Peyer's patch (tissue), 4 donors: ENCODE data around the gene LARP1B. TPM values are rescaled to one million over a fixed set of nuclear protein-coding genes. Genes with fewer than 3 reads are reported as not detected.
"Not testable (repeated sequence)": the region's sequence is repeated elsewhere in the genome, so short reads cannot be mapped to it uniquely, and the experiment has no call there.

Source experiments
- DNase-seq, 3 donors: peaks; one replicate each; pipeline ENCODE4 v3.0.0-alpha.2; 2017 to 2019
- H3K27ac ChIP-seq, 4 donors: fragments of 200-600 bp; sonication (generic); one replicate each; pipeline ENCODE4 v1.5.1; 2016 to 2019
- H3K27me3 ChIP-seq, 2 donors: fragments of 200-600 bp; sonication (generic); one replicate each; pipeline ENCODE4 v1.5.1; 2019
- H3K36me3 ChIP-seq, 3 donors: fragments of 200-600 bp; sonication (generic); one replicate each; pipeline ENCODE4 v1.5.1; 2016 to 2019
- H3K4me1 ChIP-seq, 4 donors: fragments of 200-600 bp; sonication (generic); one replicate each; pipeline ENCODE4 v1.5.1; 2016 to 2019
- H3K4me3 ChIP-seq, 4 donors: fragments of 200-600 bp; sonication (generic); 1 replicate in 3 of 4; 2 replicates in 1 of 4; pipeline ENCODE4 v1.5.1; 2016 to 2019; ENCODE audit warnings: mild to moderate bottlenecking in 1 of 4
- H3K9me3 ChIP-seq, 4 donors: fragments of 200-600 bp; sonication (generic); one replicate each; pipeline ENCODE4 v1.5.1; 2016 to 2019; ENCODE audit warnings: mild to moderate bottlenecking in 1 of 4
- CTCF ChIP-seq, 6 experiments: fragments of 450-650 bp in 4 of 6; fragments of 200-600 bp in 2 of 6; sonication (generic) in 1 of 6; IDR thresholded peaks; one replicate each; pipeline ENCODE4 v1.5.1; 2017 to 2019; ENCODE audit warnings: antibody characterized with exemption in 6 of 6, mild to moderate bottlenecking in 3 of 6, moderate library complexity in 1 of 6
- POLR2A ChIP-seq, 2 donors: fragments of 450-650 bp; IDR thresholded peaks; one replicate each; pipeline ENCODE4 v1.5.1; 2017; ENCODE audit warnings: antibody characterized with exemption in 2 of 2, mild to moderate bottlenecking in 2 of 2, moderate library complexity in 2 of 2
- total RNA-seq, 4 donors: library from RNA; depleted of rRNA; stranded (reverse); fragments of >200 nt; gene quantifications; one replicate each; pipeline ENCODE4 v1.1.0, GENCODE V29; 2016

Gene LARP1B
- total RNA-seq = 10 to 100 TPM; 36.3 to 61.9 (median 49.2) TPM

GRCh38 chr4:128060699-128061565, at the start of gene LARP1B:
TSS of gene LARP1B (plus strand) at chr4:128061312. CDS start at chr4:128074952, 13,640 bp downstream.
- peak within 1 kb of the TSS; percentile 96 to 100 (median 98) for H3K27ac ChIP-seq
- no peaks in the 10 kb centered on the region for H3K27me3 ChIP-seq
- peak; percentile 92 to 98 (median 98) for DNase-seq
- H3K4me3 ChIP-seq = peak within 1 kb of the TSS; percentile 56 to 91 (median 81)
- H3K9me3 ChIP-seq = no peaks in the 10 kb centered on the region
- no peaks in the 10 kb centered on the region for H3K36me3 ChIP-seq
- H3K4me1 ChIP-seq = peaks cover 0 to 14% (median 0%) of the 10 kb centered on the region in 4 donors
- TF ChIP-seq POLR2A (IDR thresholded peaks at IDR 0.05) = peak; percentile 91
- peak in 1 of 6 experiments; percentile 15 for TF ChIP-seq CTCF (IDR thresholded peaks at IDR 0.05)

DNA sequence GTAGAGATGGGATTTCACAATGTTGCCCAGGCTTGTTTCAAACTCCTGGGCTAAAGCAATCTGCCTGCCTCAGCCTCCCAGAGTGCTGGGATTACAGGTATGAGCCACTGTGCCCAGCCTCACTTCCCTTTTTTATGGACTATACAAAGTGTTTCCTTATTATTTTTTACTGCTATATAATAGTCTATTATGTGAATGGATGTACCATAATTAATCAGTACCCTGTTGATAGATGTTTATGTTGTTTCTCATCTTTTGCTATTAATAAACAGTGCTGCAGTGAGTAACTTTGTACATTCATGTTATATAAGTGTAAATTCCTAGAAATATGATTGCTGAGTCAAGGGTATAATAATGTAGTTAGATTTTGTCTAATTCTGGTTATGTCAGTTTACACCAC, 35.8 kb upstream of the LARP1B start:
- H3K36me3 ChIP-seq = peaks cover 0 to 74% (median 0%) of the 10 kb centered on the region in 3 donors
- H3K27me3 ChIP-seq = no peaks in the 10 kb centered on the region
- no peaks in the 10 kb centered on the region for H3K9me3 ChIP-seq
- no peak for DNase-seq
- H3K4me1 ChIP-seq = no peaks in the 10 kb centered on the region
- no peak overlapping the region for H3K27ac ChIP-seq
- no peak for TF ChIP-seq CTCF (IDR thresholded peaks at IDR 0.05)
- no peak for TF ChIP-seq POLR2A (IDR thresholded peaks at IDR 0.05)
- no peak overlapping the region for H3K4me3 ChIP-seq

DNA sequence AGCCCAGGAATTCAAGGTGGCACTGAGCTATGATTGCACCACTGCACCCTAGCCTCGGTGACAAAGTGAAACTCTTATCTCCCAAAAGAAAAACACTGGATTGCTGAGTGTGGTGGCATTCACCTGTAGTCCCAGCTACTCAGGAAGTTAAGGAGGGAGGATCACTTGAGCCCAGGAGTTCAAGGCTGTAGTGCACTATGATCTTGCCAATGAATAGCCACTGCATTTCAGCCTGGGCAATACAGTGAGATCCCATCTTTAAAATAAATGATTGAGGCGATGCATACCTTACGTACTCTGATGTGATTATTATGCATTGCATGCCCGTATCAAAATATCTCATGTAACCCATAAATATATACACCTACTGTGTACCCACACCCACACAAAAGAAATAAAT, 31.2 kb upstream of the LARP1B start:
- no peaks in the 10 kb centered on the region for H3K27me3 ChIP-seq
- no peaks in the 10 kb centered on the region for H3K9me3 ChIP-seq
- H3K4me1 ChIP-seq = no peaks in the 10 kb centered on the region
- H3K27ac ChIP-seq = no peak overlapping the region
- peaks cover 0 to 49% (median 0%) of the 10 kb centered on the region in 3 donors for H3K36me3 ChIP-seq
- no peak overlapping the region for H3K4me3 ChIP-seq
- no peak for DNase-seq
- TF ChIP-seq POLR2A (IDR thresholded peaks at IDR 0.05) (no peak), CTCF (IDR thresholded peaks at IDR 0.05) (no peak)

GRCh38 chr4:128031756-128032384, 29.2 kb upstream of the LARP1B start:
- H3K4me1 ChIP-seq = no peaks in the 10 kb centered on the region
- no peaks in the 10 kb centered on the region for H3K27me3 ChIP-seq
- no peak overlapping the region for H3K4me3 ChIP-seq
- TF ChIP-seq POLR2A (IDR thresholded peaks at IDR 0.05) (no peak), CTCF (IDR thresholded peaks at IDR 0.05) (no peak)
- no peaks in the 10 kb centered on the region for H3K9me3 ChIP-seq
- peaks cover 0 to 41% (median 0%) of the 10 kb centered on the region in 3 donors for H3K36me3 ChIP-seq
- no peak for DNase-seq
- H3K27ac ChIP-seq = no peak overlapping the region

GRCh38 chr4:128039568-128039967, 21.5 kb upstream of the LARP1B start:
- no peak for DNase-seq
- Histone ChIP-seq H3K27ac (no peak overlapping the region), H3K4me1 (no peaks in the 10 kb centered on the region), H3K4me3 (no peak overlapping the region), H3K36me3 (no peaks in the 10 kb centered on the region), H3K9me3 (no peaks in the 10 kb centered on the region), H3K27me3 (no peaks in the 10 kb centered on the region)
- TF ChIP-seq POLR2A (IDR thresholded peaks at IDR 0.05) (no peak), CTCF (IDR thresholded peaks at IDR 0.05) (no peak)

DNA sequence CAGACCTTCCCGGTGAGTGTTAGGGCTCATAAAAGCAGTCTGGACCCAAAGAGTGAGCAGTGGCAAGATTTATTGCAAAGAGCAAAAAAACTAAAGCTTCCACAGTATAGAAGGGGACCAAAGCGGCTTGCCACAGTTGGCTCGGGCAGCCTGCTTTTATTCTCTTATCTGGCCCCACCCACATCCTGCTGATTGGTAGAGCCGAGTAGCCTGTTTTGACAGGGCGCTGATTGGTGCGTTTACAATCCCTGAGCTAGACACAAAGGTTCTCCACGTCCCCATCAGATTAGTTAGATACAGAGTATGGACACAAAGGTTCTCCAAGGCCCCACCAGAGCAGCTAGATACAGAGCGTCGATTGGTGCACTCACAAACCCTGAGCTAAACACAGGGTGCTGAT, 14.1 kb upstream of the LARP1B start:
- H3K27me3 ChIP-seq, DNase-seq, H3K4me1 ChIP-seq, H3K4me3 ChIP-seq, H3K9me3 ChIP-seq, H3K27ac ChIP-seq, H3K36me3 ChIP-seq: not testable (repeated sequence)

- not testable (repeated sequence) for DNase-seq, H3K27me3 ChIP-seq, H3K9me3 ChIP-seq, H3K4me1 ChIP-seq, H3K36me3 ChIP-seq, H3K27ac ChIP-seq, H3K4me3 ChIP-seq
Observed at GRCh38 chr4:128047514-128047913, 13.6 kb upstream of the LARP1B start.
